Liver (tissue), 3 donors: ENCODE results near the gene ANKRD60.

Experiments used
- GABPA ChIP-seq, 2 donors: IDR thresholded peaks in 1 of 2; conservative IDR thresholded peaks in 1 of 2; 2 replicates each; pipeline ENCODE4 v1.6.1; 2016; ENCODE audit warnings: antibody characterized with exemption in 2 of 2, mild to moderate bottlenecking in 1 of 2, moderate library complexity in 1 of 2
- NR2F2 ChIP-seq: IDR thresholded peaks from 2 replicates; pipeline ENCODE4 v1.6.1; 2016; ENCODE audit warnings: antibody characterized with exemption
- REST ChIP-seq: IDR thresholded peaks from 2 replicates; pipeline ENCODE4 v1.6.1; 2016; ENCODE audit warnings: antibody characterized with exemption, mild to moderate bottlenecking
- SP1 ChIP-seq: IDR thresholded peaks from 2 replicates; pipeline ENCODE4 v1.6.1; 2018; ENCODE audit warnings: antibody characterized with exemption, mild to moderate bottlenecking
- TAF1 ChIP-seq: conservative IDR thresholded peaks from 2 replicates; pipeline ENCODE4 v1.6.1; 2016; ENCODE audit warnings: antibody characterized with exemption, mild to moderate bottlenecking
- YY1 ChIP-seq: IDR thresholded peaks from 2 replicates; pipeline ENCODE4 v1.6.1; 2016; ENCODE audit warnings: antibody characterized with exemption, mild to moderate bottlenecking
- TF ChIP-seq, protein P1 (sequence below): IDR thresholded peaks from 2 replicates; pipeline ENCODE4 v1.6.1; 2016; ENCODE audit warnings: antibody characterized with exemption
- TF ChIP-seq, protein P2 (sequence below): IDR thresholded peaks from 2 replicates; pipeline ENCODE4 v1.6.1; 2016; ENCODE audit warnings: antibody characterized with exemption
- TF ChIP-seq, protein P3 (sequence below): IDR thresholded peaks from 2 replicates; pipeline ENCODE4 v1.6.1; 2016; ENCODE audit warnings: antibody characterized with exemption
- TF ChIP-seq, protein P4 (sequence below): fragments of 150-350 bp; IDR thresholded peaks from 2 replicates; pipeline ENCODE4 v1.5.1; 2017; ENCODE audit warnings: improper control_type of control experiment, low read depth, low read length; ENCODE audit not compliant: missing input control
- donor health status: healthy.
- donor health status: healthy.

- TF ChIP-seq, protein P1, sequence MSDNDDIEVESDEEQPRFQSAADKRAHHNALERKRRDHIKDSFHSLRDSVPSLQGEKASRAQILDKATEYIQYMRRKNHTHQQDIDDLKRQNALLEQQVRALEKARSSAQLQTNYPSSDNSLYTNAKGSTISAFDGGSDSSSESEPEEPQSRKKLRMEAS, result no peak
- TF ChIP-seq, protein P2, sequence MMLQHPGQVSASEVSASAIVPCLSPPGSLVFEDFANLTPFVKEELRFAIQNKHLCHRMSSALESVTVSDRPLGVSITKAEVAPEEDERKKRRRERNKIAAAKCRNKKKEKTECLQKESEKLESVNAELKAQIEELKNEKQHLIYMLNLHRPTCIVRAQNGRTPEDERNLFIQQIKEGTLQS, result no peak
- TF ChIP-seq, protein P3, sequence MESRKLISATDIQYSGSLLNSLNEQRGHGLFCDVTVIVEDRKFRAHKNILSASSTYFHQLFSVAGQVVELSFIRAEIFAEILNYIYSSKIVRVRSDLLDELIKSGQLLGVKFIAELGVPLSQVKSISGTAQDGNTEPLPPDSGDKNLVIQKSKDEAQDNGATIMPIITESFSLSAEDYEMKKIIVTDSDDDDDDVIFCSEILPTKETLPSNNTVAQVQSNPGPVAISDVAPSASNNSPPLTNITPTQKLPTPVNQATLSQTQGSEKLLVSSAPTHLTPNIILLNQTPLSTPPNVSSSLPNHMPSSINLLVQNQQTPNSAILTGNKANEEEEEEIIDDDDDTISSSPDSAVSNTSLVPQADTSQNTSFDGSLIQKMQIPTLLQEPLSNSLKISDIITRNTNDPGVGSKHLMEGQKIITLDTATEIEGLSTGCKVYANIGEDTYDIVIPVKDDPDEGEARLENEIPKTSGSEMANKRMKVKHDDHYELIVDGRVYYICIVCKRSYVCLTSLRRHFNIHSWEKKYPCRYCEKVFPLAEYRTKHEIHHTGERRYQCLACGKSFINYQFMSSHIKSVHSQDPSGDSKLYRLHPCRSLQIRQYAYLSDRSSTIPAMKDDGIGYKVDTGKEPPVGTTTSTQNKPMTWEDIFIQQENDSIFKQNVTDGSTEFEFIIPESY, result no peak
- TF ChIP-seq, protein P4, sequence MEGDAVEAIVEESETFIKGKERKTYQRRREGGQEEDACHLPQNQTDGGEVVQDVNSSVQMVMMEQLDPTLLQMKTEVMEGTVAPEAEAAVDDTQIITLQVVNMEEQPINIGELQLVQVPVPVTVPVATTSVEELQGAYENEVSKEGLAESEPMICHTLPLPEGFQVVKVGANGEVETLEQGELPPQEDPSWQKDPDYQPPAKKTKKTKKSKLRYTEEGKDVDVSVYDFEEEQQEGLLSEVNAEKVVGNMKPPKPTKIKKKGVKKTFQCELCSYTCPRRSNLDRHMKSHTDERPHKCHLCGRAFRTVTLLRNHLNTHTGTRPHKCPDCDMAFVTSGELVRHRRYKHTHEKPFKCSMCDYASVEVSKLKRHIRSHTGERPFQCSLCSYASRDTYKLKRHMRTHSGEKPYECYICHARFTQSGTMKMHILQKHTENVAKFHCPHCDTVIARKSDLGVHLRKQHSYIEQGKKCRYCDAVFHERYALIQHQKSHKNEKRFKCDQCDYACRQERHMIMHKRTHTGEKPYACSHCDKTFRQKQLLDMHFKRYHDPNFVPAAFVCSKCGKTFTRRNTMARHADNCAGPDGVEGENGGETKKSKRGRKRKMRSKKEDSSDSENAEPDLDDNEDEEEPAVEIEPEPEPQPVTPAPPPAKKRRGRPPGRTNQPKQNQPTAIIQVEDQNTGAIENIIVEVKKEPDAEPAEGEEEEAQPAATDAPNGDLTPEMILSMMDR, result peak; percentile 86
- TF ChIP-seq REST (no peak), YY1 (no peak), SP1 (no peak), GABPA (IDR thresholded peaks at IDR 0.05 in 1 of 2, conservative IDR thresholded peaks at IDR 0.05 in 1 of 2) (no peak), TAF1 (no peak), NR2F2 (no peak)
Measured at GRCh38 chr20:58179432-58180099, 48.9 kb downstream of the ANKRD60 start.
